Measurements from ENCODE around the gene GGTLC3.
"Not testable (repeated sequence)": the region's sequence is repeated elsewhere in the genome, so short reads cannot be mapped to it uniquely, and the experiment has no call there.

The GGTLC3 gene

GRCh38 chr22:18512378-18512777, 5.6 kb downstream of the GGTLC3 start:
- DNase-seq, result not testable (repeated sequence)

- not testable (repeated sequence) for DNase-seq
These were observed 6.6 kb downstream of the GGTLC3 start for GRCh38 chr22:18511327-18511726.

DNA sequence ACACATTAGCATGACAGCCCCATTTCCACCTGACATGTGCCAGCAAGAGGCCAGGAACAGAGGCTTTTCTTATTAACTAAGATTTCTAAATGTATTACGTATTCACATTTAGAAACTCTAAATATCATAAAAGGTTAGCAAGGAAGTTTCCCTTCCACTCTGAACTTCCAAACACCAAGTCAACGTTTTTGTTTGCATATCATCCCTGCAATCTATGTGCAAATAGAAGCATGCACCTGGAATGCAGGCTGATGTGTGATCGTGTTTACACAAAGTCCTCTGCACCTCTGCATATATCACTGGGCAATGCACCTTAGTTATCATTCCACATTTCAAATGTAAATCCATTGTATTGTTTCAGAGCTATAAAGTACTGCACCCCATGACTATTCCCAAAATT, 21.7 kb downstream of the GGTLC3 start:
- DNase-seq, result not testable (repeated sequence)
